Mucosa of descending colon (tissue), 3 donors: ENCODE data around the gene SMAD6. TPM values are rescaled to one million over a fixed set of nuclear protein-coding genes. Genes with fewer than 3 reads are reported as not detected.

Experiments
- ATAC-seq: fragments of 200-7000 bp; cut with Tn5 transposase; one replicate; pipeline ENCODE4 v1.9.1; 2020; ENCODE audit warnings: mild to moderate bottlenecking, moderate library complexity
- DNase-seq, 3 donors: peaks; one replicate each; pipeline ENCODE4 v3.0.0-alpha.2; 2020
- H3K36me3 ChIP-seq: fragments of 200-600 bp; one replicate; pipeline ENCODE4 v1.8.0; 2021; ENCODE audit warnings: low read depth, mild to moderate bottlenecking
- H3K4me1 ChIP-seq: fragments of 200-600 bp; one replicate; pipeline ENCODE4 v1.8.0; 2021; ENCODE audit warnings: low read depth, mild to moderate bottlenecking
- H3K4me3 ChIP-seq: fragments of 200-600 bp; one replicate; pipeline ENCODE4 v1.8.0; 2021; ENCODE audit warnings: mild to moderate bottlenecking
- H3K9me3 ChIP-seq: fragments of 200-600 bp; one replicate; pipeline ENCODE4 v1.8.0; 2021; ENCODE audit warnings: mild to moderate bottlenecking
- CTCF ChIP-seq: fragments of 200-600 bp; IDR thresholded peaks from one replicate; pipeline ENCODE4 v1.8.0; 2022; ENCODE audit warnings: antibody characterized with exemption, mild to moderate bottlenecking
- intact Hi-C, 2 donors: fragments of 100-400 bp; cut with DNase I in 1 of 2; cut with micrococcal nuclease in 1 of 2; formaldehyde crosslinking; loops; one replicate each; pipeline versions ENCODE4 v1.11.0 to v1.11.1; 2022; cut with DNase I, micrococcal nuclease
- total RNA-seq, 3 donors: library from RNA; stranded (reverse); fragmentation: NEBNext Ultra II Directional in 2 of 3; extraction: Animal tissue kit (Norgen Biotek cat#: 25700) in 2 of 3; gene quantifications; one replicate each; pipeline versions ENCODE4 v1.2.1 to v1.2.4, GENCODE V29; 2021 to 2023
- donor health status: DM: no; HTN: no; CAD: no; lungs with moderate emphysema.
- donor health status: DM: no; HTN: no; CAD: no.
- donor health status: DM: no; HTN: yes; CAD: no.

The SMAD6 gene
- total RNA-seq, 3 donors from 2014 or later = 11.5 to 18.5 (median 12.8) TPM

- Histone ChIP-seq H3K9me3 (no peaks in the 10 kb centered on the region), H3K4me3 (no peak overlapping the region), H3K36me3 (no peaks in the 10 kb centered on the region), H3K4me1 (no peaks in the 10 kb centered on the region)
- ATAC-seq (no peak), DNase-seq (no peak)
- intact Hi-C loops = no loop called here
- TF ChIP-seq CTCF = no peak
Measured at GRCh38 chr15:66816201-66816600, 114.2 kb downstream of the SMAD6 start.

GRCh38 chr15:66819084-66819483, 117.0 kb downstream of the SMAD6 start:
- no peaks in the 10 kb centered on the region for H3K9me3 ChIP-seq
- DNase-seq (no peak), ATAC-seq (peak; percentile 65)
- TF ChIP-seq CTCF = no peak
- H3K4me3 ChIP-seq = no peak overlapping the region
- intact Hi-C loops = no loop called here
- H3K36me3 ChIP-seq = no peaks in the 10 kb centered on the region
- H3K4me1 ChIP-seq = no peaks in the 10 kb centered on the region

GRCh38 chr15:66820481-66821176, 118.6 kb downstream of the SMAD6 start:
- Histone ChIP-seq H3K4me3 (no peak overlapping the region), H3K9me3 (no peaks in the 10 kb centered on the region), H3K4me1 (no peaks in the 10 kb centered on the region), H3K36me3 (no peaks in the 10 kb centered on the region)
- intact Hi-C loops = no loop called here
- TF ChIP-seq CTCF = no peak
- DNase-seq = no peak
- ATAC-seq = no peak

GRCh38 chr15:66821307-66821706, 119.3 kb downstream of the SMAD6 start:
- DNase-seq (no peak), ATAC-seq (no peak)
- Histone ChIP-seq H3K36me3 (no peaks in the 10 kb centered on the region), H3K4me1 (no peaks in the 10 kb centered on the region), H3K9me3 (no peaks in the 10 kb centered on the region), H3K4me3 (no peak overlapping the region)
- intact Hi-C loops = no loop called here
- TF ChIP-seq CTCF = no peak

GRCh38 chr15:66822114-66822513, 120.1 kb downstream of the SMAD6 start:
- Histone ChIP-seq H3K4me3 (no peak overlapping the region), H3K4me1 (no peaks in the 10 kb centered on the region), H3K9me3 (no peaks in the 10 kb centered on the region), H3K36me3 (no peaks in the 10 kb centered on the region)
- DNase-seq = no peak
- intact Hi-C loops = no loop called here
- TF ChIP-seq CTCF = no peak
- no peak for ATAC-seq

GRCh38 chr15:66822576-66822975, 120.5 kb downstream of the SMAD6 start:
- ATAC-seq = no peak
- intact Hi-C loops = no loop called here
- TF ChIP-seq CTCF = no peak
- no peak for DNase-seq
- Histone ChIP-seq H3K4me3 (no peak overlapping the region), H3K4me1 (no peaks in the 10 kb centered on the region), H3K36me3 (no peaks in the 10 kb centered on the region), H3K9me3 (no peaks in the 10 kb centered on the region)
